PC-3 (cell line): Measurements from ENCODE around the gene JPH3.

Experiments used
- CTCF ChIP-seq: fragments of 300-600 bp; sonication (generic); conservative IDR thresholded peaks from 2 replicates; pipeline ENCODE4 v1.5.1; 2017; ENCODE audit warnings: antibody characterized with exemption, low read depth, mild to moderate bottlenecking, low read length
- EZH2 ChIP-seq: fragments of 300-600 bp; sonication (generic); IDR thresholded peaks from one replicate; pipeline ENCODE4 v1.6.1; 2017; ENCODE audit warnings: antibody characterized with exemption, mild to moderate bottlenecking, low read length; ENCODE audit not compliant: unreplicated experiment

- no peak for TF ChIP-seq CTCF
- TF ChIP-seq EZH2: no peak
Measured at GRCh38 chr16:87740441-87740840, 138.1 kb downstream of the JPH3 start.
